Measurements from ENCODE around the gene MFSD6.

Gene MFSD6

GRCh38 chr2:190440113-190440512 lies 32.0 kb downstream of the MFSD6 start:
- no peak for DNase-seq (ENCODE audit: low spot score)

DNA sequence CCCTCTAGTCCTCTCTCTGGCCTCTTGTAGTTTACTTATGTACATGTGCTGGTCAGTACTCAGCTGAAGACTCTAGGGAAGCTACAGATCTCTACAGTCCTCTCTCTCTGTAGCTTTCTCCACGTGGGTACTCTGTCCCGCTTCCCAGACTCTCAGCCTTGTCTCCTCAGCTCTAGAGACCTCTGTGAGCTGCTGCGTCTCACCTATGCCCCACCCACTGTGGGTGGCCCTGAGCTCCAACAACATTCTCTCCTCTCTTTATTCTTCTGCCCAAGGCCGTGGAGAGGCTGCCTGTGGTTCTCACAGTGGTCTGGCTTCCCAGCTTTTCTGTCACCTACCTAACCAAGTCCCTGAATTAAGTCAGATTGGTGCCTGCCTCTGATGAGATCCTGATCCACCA lies 33.4 kb downstream of the MFSD6 start:
- no peak for DNase-seq (ENCODE audit: low spot score)

- no peak for DNase-seq (ENCODE audit: low spot score)
Observed at GRCh38 chr2:190443055-190443454, 34.9 kb downstream of the MFSD6 start.

- DNase-seq (ENCODE audit: low spot score): no peak
Observed at GRCh38 chr2:190443778-190444481, 35.8 kb downstream of the MFSD6 start.

- no peak for DNase-seq (ENCODE audit: low spot score)
Observed at GRCh38 chr2:190444976-190445375, 36.8 kb downstream of the MFSD6 start.

GRCh38 chr2:190446193-190446592 lies 38.0 kb downstream of the MFSD6 start:
- no peak for DNase-seq (ENCODE audit: low spot score)

GRCh38 chr2:190446750-190447516 lies 38.8 kb downstream of the MFSD6 start:
- no peak for DNase-seq (ENCODE audit: low spot score)

DNA sequence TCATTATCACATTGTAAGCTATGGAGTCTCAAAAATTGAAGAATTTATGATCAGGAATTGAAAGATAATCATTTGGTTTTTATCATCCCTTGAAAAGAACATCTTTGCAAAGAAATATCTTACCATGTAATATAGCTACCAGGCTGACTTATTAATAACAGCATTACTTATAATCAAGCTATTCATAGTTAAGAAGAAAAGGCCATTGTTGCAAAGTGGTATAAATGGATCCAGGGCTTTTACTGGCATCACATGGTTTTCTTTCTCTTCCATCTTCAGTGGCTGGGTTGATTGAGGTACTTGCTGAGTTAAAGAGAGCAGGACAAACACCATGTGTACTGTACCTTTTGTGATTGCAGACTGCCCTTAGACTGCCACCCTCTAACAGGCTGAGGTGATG lies 39.6 kb downstream of the MFSD6 start:
- DNase-seq (ENCODE audit: low spot score): no peak

DNA sequence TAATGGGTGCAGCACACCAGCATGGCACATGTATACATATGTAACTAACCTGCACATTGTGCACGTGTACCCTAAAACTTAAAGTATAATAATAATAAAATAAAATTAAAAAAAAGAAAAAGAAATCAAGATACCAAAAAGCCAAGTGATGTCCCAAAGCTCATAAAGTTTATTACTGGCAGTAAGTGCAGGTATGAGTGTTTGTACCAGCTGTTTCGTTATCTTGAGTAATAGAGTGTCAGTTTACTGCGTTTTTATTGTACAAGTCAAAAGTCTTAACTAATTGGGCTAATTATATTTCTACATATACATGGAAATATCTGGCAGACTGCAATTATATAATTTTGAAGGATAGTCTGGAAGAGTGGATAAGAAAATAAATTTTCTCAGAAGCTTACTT lies 41.8 kb downstream of the MFSD6 start:
- no peak for DNase-seq (ENCODE audit: low spot score)

DNA sequence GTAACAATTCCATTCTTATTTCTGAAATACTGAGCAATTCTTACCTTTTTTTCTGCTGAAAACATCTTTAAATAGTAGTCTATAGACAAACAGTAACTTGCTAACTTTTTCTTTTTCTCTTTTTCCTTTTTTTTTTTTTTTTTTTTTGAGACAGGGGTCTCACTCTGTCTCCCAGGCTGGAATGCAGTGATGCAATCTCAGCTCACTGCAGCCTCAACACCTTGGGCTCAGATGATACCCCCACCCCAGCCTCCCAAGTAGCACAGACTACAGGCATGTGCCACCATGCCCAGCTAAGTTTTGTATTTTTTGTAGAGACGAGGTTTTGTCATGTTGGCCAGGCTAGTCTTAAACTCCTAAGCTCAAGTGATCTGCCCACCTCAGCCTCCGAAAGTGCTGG lies 42.2 kb downstream of the MFSD6 start:
- no peak for DNase-seq (ENCODE audit: low spot score)

- DNase-seq (ENCODE audit: low spot score): no peak
Observed at GRCh38 chr2:190451561-190452176, 43.5 kb downstream of the MFSD6 start.

DNA sequence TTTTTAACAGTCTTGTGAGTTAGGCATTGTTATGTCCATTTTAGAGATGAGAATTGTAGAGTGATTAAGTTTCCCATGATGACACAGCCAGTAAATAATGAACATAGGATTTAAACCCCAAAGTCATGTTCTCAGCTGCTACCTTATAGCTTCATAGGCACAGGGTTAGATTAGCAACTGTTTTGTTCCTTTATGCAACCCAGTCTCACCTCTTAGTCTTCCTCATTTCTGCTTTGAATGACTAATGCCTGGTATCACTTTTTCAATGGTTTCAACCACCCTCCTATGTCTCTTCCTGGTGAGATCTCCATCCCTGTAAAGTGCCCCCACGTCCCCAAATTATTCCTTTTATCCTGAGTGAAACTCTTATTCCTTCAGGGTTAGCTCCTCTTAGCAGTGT lies 44.3 kb downstream of the MFSD6 start:
- no peak for DNase-seq (ENCODE audit: low spot score)

- DNase-seq (ENCODE audit: low spot score): no peak
Observed at GRCh38 chr2:190454795-190455194, 46.6 kb downstream of the MFSD6 start.

DNA sequence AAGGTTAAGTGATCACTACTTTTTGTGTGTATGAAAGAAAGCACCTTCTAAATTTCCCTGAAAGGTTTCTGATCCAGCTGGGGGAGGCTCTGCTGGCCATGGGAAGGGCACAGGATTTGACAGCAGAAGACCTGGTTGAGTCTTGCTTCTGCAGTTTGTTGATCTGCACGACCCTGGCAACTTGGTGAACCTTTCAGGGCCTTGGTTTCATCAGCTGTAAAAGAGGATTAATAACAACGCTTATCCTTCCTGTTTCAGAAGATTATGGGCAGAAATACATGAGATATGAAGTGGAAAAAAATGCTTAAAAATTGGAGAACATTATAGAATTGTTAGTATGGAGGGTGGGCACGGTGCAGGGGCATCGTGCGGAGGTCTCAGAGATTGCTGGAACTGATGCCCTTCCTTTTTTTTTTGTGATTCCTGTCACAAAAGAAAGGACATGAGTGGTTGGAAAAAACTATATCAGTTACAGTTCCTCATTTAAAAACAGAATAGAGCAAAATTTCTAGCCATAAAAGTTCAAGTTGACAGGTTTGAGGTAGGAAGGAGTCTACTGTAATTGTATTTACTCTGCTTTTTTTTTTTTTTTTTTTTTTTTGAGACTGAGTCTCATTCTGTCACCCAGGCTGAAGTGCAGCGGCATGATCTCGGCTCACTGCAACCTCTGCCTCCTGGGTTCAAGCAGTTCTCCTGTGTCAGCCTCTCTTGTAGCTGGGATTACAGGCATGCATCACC lies 47.4 kb downstream of the MFSD6 start:
- DNase-seq (ENCODE audit: low spot score): no peak

- DNase-seq (ENCODE audit: low spot score): no peak
Observed at GRCh38 chr2:190456833-190457232, 48.7 kb downstream of the MFSD6 start.

- DNase-seq (ENCODE audit: low spot score): no peak
Observed at GRCh38 chr2:190457256-190457655, 49.1 kb downstream of the MFSD6 start.

DNA sequence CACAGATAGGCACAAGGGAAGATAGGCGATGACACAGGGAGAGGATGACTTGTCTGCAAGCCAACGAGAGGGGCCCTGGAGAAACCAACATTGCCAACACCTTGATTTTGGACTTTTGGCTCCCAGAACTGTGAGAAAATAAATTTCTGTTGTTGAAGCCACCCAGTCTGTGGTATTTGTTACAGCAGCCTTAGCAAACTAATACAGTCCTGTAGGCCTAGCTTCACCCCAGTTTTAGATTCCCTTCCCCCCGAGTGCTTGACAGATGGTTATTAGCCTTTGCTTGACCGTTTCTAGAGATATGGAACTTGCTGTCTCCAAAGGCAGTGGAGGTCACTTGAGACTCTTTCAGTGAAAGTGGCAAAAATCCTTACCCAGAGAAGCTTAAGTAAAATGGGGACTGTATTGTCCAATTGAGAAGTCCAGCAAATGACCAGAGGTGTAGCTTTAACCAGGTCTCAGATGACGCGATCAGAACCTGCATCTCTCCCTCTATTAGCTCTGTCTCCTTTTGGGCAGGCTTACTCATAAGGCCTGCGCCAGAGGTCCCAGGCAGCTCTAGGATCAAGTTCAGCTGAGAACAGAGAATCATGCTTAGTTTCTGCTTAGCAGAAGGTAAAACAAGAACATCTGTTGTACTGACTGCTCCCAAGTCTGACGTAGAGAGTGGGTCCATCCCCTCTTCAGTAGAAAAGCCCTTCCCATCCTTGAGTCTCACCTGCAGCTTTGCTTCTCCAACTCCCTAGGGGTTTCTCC lies 50.4 kb downstream of the MFSD6 start:
- DNase-seq (ENCODE audit: low spot score): no peak

DNA sequence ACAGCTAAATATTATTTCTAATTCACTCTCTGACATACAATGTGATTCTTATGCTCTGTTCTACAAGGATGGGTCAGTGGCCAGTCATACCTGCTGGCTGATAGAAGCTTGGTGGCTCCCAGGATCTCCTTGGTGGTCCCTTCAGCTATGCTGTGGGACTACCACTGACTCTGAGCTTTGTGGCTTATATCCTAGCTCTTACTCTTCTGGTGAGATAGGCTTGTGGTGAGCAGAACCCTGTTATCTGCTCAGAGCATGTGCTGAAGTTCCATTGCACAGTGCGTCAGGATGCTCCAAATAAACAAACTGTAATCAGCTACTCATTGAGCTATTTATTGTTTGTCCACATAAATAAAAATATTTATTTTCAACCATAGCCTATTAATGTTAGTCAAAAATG lies 51.7 kb downstream of the MFSD6 start:
- DNase-seq (ENCODE audit: low spot score): no peak

DNA sequence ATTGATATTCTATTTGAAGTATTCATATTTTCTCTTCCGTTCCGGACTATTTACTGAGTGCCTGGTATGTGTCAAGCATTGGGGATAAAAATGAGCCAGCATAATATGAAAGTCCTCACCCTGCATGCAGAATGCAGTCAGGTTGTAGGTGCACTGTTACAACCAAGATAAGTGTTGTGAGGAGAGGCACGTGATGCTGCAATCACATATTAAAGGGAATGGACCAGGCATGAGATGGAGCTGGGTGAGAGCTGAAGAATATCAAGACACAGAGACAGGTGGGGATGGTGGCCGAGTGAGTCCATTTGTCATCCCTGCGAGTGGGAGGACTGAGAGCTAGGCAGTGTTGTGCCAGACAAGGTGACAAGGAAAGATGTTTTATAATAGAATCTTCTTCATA lies 52.3 kb downstream of the MFSD6 start:
- DNase-seq (ENCODE audit: low spot score): no peak

- DNase-seq (ENCODE audit: low spot score): no peak
Observed at GRCh38 chr2:190462181-190462580, 54.0 kb downstream of the MFSD6 start.

DNA sequence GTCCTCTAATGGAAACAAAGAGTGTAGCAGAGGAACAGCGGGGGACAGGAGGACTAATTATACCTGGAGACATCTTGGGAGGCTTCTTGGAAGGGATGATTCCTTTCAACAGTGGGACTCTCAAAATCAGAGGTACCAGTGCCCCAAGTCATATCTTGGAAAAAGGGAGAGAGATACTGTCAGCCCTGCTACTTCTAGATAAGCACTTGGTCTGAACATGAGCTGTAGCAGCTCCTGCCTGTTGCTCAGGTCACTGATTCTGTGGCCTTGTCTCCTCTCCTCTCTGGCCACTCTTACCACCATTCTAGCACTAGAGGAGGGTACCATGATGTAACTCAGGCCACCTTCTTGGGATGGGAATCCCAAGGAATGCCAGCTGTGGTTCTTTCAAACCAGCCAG lies 54.5 kb downstream of the MFSD6 start:
- no peak for DNase-seq (ENCODE audit: low spot score)

DNA sequence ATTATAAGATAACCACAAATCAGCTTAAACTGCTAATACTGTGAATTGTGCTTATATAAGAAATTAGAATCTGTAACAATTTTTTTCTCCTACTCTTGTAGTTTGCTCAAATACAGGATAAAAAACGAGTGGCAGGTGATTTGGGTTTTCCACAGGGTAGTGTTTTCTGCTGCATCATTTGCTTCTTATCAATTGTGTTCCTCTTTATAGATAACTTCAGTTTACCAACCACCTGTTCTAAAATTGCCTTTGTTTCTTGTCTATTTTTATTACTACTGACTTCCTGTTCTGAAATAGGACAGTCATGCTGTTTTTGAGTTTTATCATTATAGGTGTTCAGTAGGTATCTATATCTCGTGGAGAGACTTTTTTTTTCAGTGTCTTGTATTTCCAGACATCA lies 56.9 kb downstream of the MFSD6 start:
- no peak for DNase-seq (ENCODE audit: low spot score)
